Stomach (tissue), 9 donors: ENCODE measurements around the gene LDB3. TPM values are rescaled to one million over a fixed set of nuclear protein-coding genes. Genes with fewer than 3 reads are reported as not detected.

ENCODE experiments used
- DNase-seq, 2 donors: peaks; one replicate each; pipeline versions ENCODE4 v3.0.0 to v3.0.0-alpha.2; 2013 to 2019
- H3K27ac ChIP-seq, 5 donors: fragments of 200-600 bp in 4 of 5; sonication (generic) in 4 of 5; one replicate each; pipeline ENCODE4 v1.5.1; 2013 to 2019; ENCODE audit warnings: mild to moderate bottlenecking in 1 of 5, moderate library complexity in 1 of 5
- H3K27me3 ChIP-seq, 3 donors: fragments of 200-600 bp; sonication (generic); one replicate each; pipeline ENCODE4 v1.5.1; 2017 to 2019; ENCODE audit warnings: mixed run types in 1 of 3
- H3K36me3 ChIP-seq, 4 donors: fragments of 200-600 bp; sonication (generic); 1 replicate in 3 of 4; 2 replicates in 1 of 4; pipeline ENCODE4 v1.5.1; 2016 to 2019
- H3K4me1 ChIP-seq, 4 donors: fragments of 200-600 bp; sonication (generic); one replicate each; pipeline ENCODE4 v1.5.1; 2016 to 2019
- H3K4me3 ChIP-seq, 4 donors: fragments of 200-600 bp; sonication (generic) in 3 of 4; one replicate each; pipeline ENCODE4 v1.5.1; 2016 to 2019; ENCODE audit warnings: mild to moderate bottlenecking in 1 of 4
- H3K9me3 ChIP-seq, 4 donors: fragments of 200-600 bp; sonication (generic); one replicate each; pipeline ENCODE4 v1.5.1; 2016 to 2019
- CTCF ChIP-seq, 7 experiments: fragments of 450-650 bp in 4 of 7; fragments of 200-600 bp in 3 of 7; sonication (generic) in 3 of 7; IDR thresholded peaks; one replicate each; pipeline ENCODE4 v1.5.1; 2016 to 2019; ENCODE audit warnings: antibody characterized with exemption in 7 of 7, control low read depth in 2 of 7, mild to moderate bottlenecking in 1 of 7
- EP300 ChIP-seq: sonication (generic); formaldehyde crosslinking; IDR thresholded peaks from one replicate; pipeline ENCODE4 v1.6.1; 2017; ENCODE audit warnings: antibody characterized with exemption
- POLR2A ChIP-seq, 4 donors: fragments of 450-650 bp; IDR thresholded peaks; one replicate each; pipeline ENCODE4 v1.6.1; 2016; ENCODE audit warnings: antibody characterized with exemption in 4 of 4, control low read depth in 2 of 4, mild to moderate bottlenecking in 1 of 4, moderate library complexity in 1 of 4
- POLR2AphosphoS5 ChIP-seq, 3 donors: sonication (generic); formaldehyde crosslinking; IDR thresholded peaks; one replicate each; pipeline ENCODE4 v1.6.1; 2016; ENCODE audit warnings: antibody characterized with exemption in 3 of 3
- WGBS, 5 donors: extraction: QIAGEN DNeasy Blood & Tissue Kit in 3 of 5; methylation state at CpG; one replicate each; pipeline versions ENCODE4 v1.1.5 to v1.1.7; 2013 to 2018; 5-methylcytosine and 5-hydroxymethylcytosine counted together
- intact Hi-C: fragments of 100-400 bp; cut with DNase I; formaldehyde crosslinking; loops from one replicate; pipeline ENCODE4 v1.15.1; 2023; ENCODE audit warnings: low total_unique reads
- polyA plus RNA-seq, 3 donors: library from polyadenylated mRNA; stranded (reverse); fragments of 200-250 nt; gene quantifications; one replicate each; pipeline ENCODE4 v1.2.3, GENCODE V29; 2013
- total RNA-seq, 5 donors: library from RNA; depleted of rRNA; stranded (reverse); fragments of >200 nt; gene quantifications; one replicate each; pipeline versions ENCODE4 v1.1.0 to v1.2.3, GENCODE V29; 2014 to 2016
- donor health status: healthy with polysubstance abuse.
- donor health status: Bipolar disorder and iron deficiency.
- donor health status: healthy.

The LDB3 gene
- total and polyA plus RNA-seq, 8 donors, result 0.29 to 8.5 (median 2.5) TPM

GRCh38 chr10:86686972-86687371 is 18.7 kb downstream of the LDB3 start:
- DNase-seq, result no peak
- WGBS, 5 donors, result 90 to 96% (median 91%) methylated on average over 17 to 19 of the region's 19 CpGs
- intact Hi-C loops, result no loop called here

GRCh38 chr10:86687750-86688149 is 19.4 kb downstream of the LDB3 start:
- no peaks in the 10 kb centered on the region for H3K36me3 ChIP-seq
- DNase-seq, result no peak
- TF ChIP-seq CTCF (IDR thresholded peaks at IDR 0.05) (no peak), POLR2A (IDR thresholded peaks at IDR 0.05) (no peak), POLR2AphosphoS5 (IDR thresholded peaks at IDR 0.05) (no peak), EP300 (no peak)
- peak overlapping the region in 3 of 5 donors; percentile 23 to 68 (median 54) for H3K27ac ChIP-seq
- no peak overlapping the region for H3K4me3 ChIP-seq
- no peaks in the 10 kb centered on the region for H3K9me3 ChIP-seq
- peaks cover 13 to 51% (median 32%) of the 10 kb centered on the region in 4 donors for H3K4me1 ChIP-seq
- 27 to 38% (median 27%) methylated on average over 3 to 4 of the region's 4 CpGs for WGBS, 5 donors
- intact Hi-C loops, result no loop called here
- peaks cover 0 to 14% (median 0%) of the 10 kb centered on the region in 3 donors for H3K27me3 ChIP-seq

More at GRCh38 chr10:86686972-86687371, 18.7 kb downstream of the LDB3 start:
- H3K36me3 ChIP-seq, result no peaks in the 10 kb centered on the region
- no peaks in the 10 kb centered on the region for H3K9me3 ChIP-seq
- peak overlapping the region in 3 of 5 donors; percentile 23 to 68 (median 54) for H3K27ac ChIP-seq
- H3K4me3 ChIP-seq, result no peak overlapping the region
- no peak for TF ChIP-seq POLR2A (IDR thresholded peaks at IDR 0.05)
- no peak for TF ChIP-seq POLR2AphosphoS5 (IDR thresholded peaks at IDR 0.05)
- no peak for TF ChIP-seq EP300
- no peak for TF ChIP-seq CTCF (IDR thresholded peaks at IDR 0.05)
- peaks cover 0 to 14% (median 0%) of the 10 kb centered on the region in 3 donors for H3K27me3 ChIP-seq
- peaks cover 13 to 51% (median 32%) of the 10 kb centered on the region in 4 donors for H3K4me1 ChIP-seq

DNA sequence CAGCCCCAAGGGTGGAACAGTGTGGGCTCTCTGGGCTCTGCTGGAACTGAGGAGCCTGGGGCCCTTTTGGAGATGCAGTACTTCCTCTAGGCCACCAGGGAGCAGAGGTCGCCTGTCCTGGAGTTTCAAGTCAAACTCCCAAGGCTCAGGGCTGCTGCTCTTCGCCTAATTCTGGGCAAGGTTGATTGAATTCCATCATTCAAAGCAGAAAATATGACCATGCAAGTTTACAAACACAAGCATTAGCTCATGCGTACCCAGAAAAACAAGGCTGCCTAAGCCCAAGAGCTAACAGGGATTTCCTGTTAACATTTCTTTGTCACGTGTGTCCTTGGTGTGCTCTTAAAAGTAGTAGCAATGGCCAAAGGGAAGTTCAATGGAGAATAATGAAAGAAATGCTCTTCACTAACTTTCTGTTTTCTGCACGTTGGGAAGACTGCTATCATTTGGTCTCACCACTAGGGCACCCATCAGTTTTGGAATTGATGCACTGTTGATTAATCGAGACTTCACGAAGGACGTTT is 20.1 kb downstream of the LDB3 start:
- Histone ChIP-seq H3K36me3 (no peaks in the 10 kb centered on the region), H3K4me1 (peaks cover 12 to 54% (median 31%) of the 10 kb centered on the region in 4 donors), H3K27ac (peak overlapping the region in 2 of 5 donors; percentile 29 to 31), H3K27me3 (peaks cover 0 to 14% (median 0%) of the 10 kb centered on the region in 3 donors), H3K9me3 (no peaks in the 10 kb centered on the region), H3K4me3 (no peak overlapping the region)
- WGBS, 5 donors, result 35 to 41% (median 38%) methylated on average over 8 of the region's 8 CpGs
- TF ChIP-seq POLR2A (IDR thresholded peaks at IDR 0.05), result no peak
- no peak for TF ChIP-seq EP300
- no peak for TF ChIP-seq POLR2AphosphoS5 (IDR thresholded peaks at IDR 0.05)
- peak in 5 of 7 experiments; percentile 76 to 91 (median 83) for TF ChIP-seq CTCF (IDR thresholded peaks at IDR 0.05)
- DNase-seq, result peak; percentile 65 to 84
- intact Hi-C loops, result no loop called here

DNA sequence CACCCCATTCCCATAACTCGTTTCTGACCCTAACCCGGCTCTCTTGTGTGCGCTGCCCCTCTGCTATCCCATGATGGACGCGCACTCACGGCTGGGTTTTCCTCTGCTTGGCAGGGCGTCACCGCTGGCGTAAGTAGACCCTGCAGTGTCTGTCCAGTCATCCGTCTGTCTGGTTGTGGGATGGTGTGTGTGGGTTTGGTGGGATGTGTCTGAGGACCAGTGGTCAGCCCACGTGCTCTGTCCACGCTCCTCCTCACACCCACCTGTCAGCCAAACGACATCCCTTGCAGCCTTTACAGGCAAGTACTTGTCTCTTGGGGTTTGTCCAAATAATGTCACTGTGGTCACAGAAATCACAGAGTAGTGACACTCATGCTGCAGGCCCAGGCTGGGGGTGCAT is 20.8 kb downstream of the LDB3 start:
- Histone ChIP-seq H3K27ac (no peak overlapping the region), H3K4me1 (peaks cover 7 to 54% (median 29%) of the 10 kb centered on the region in 4 donors), H3K27me3 (peaks cover 0 to 14% (median 0%) of the 10 kb centered on the region in 3 donors), H3K36me3 (no peaks in the 10 kb centered on the region), H3K4me3 (no peak overlapping the region), H3K9me3 (no peaks in the 10 kb centered on the region)
- WGBS, 5 donors, result 85 to 90% (median 88%) methylated on average over 12 to 13 of the region's 13 CpGs
- TF ChIP-seq EP300 (no peak), POLR2A (IDR thresholded peaks at IDR 0.05) (no peak), CTCF (IDR thresholded peaks at IDR 0.05) (no peak), POLR2AphosphoS5 (IDR thresholded peaks at IDR 0.05) (no peak)
- intact Hi-C loops, result no loop called here
- no peak for DNase-seq
